ENCODE results near the gene THEM5.

Gene THEM5

GRCh38 chr1:151816548-151817352 is 36.8 kb downstream of the THEM5 start:
- FAIRE-seq: no peak

GRCh38 chr1:151815716-151816327 is 37.7 kb downstream of the THEM5 start:
- FAIRE-seq: no peak

GRCh38 chr1:151814971-151815545 is 38.5 kb downstream of the THEM5 start:
- no peak for FAIRE-seq

GRCh38 chr1:151814426-151814825 is 39.1 kb downstream of the THEM5 start:
- no peak for FAIRE-seq

GRCh38 chr1:151813271-151813977 is 40.1 kb downstream of the THEM5 start:
- no peak for FAIRE-seq

GRCh38 chr1:151811181-151811580 is 42.3 kb downstream of the THEM5 start:
- no peak for FAIRE-seq

- FAIRE-seq: no peak
Measured at GRCh38 chr1:151809985-151810556, 43.4 kb downstream of the THEM5 start.

- no peak for FAIRE-seq
Measured at GRCh38 chr1:151809290-151809984, 44.1 kb downstream of the THEM5 start.

- FAIRE-seq: no peak
Measured at GRCh38 chr1:151807766-151808165, 45.7 kb downstream of the THEM5 start.

GRCh38 chr1:151807131-151807530 is 46.4 kb downstream of the THEM5 start:
- no peak for FAIRE-seq

GRCh38 chr1:151806170-151806569 is 47.3 kb downstream of the THEM5 start:
- no peak for FAIRE-seq

- FAIRE-seq: no peak
Measured at GRCh38 chr1:151805066-151805820, 48.3 kb downstream of the THEM5 start, which contains the start of gene LINGO4. Gene LINGO4, minus strand, starts transcription at chr1:151805419. Its CDS starts 2,715 bp downstream, at chr1:151802704.

GRCh38 chr1:151803915-151804314 is 49.6 kb downstream of the THEM5 start:
- FAIRE-seq: no peak

GRCh38 chr1:151803164-151803563 is 50.3 kb downstream of the THEM5 start:
- no peak for FAIRE-seq

GRCh38 chr1:151802372-151802771 is 51.1 kb downstream of the THEM5 start:
- no peak for FAIRE-seq

GRCh38 chr1:151801846-151802245 is 51.7 kb downstream of the THEM5 start:
- no peak for FAIRE-seq

GRCh38 chr1:151801310-151801820 is 52.1 kb downstream of the THEM5 start:
- no peak for FAIRE-seq

GRCh38 chr1:151800830-151801229 is 52.7 kb downstream of the THEM5 start:
- FAIRE-seq: no peak

GRCh38 chr1:151799179-151800022 is 54.1 kb downstream of the THEM5 start:
- no peak for FAIRE-seq

GRCh38 chr1:151798571-151798970 is 54.9 kb downstream of the THEM5 start:
- no peak for FAIRE-seq

All from endometrium (tissue), 2 donors.